Brain microvascular endothelial cell (primary cell): Measurements from ENCODE around the gene DIS3L2.
A peak's percentile ranks its signal among the peaks of the same experiment; 100 is the strongest.

Experiments used
- DNase-seq: peaks from one replicate; pipeline ENCODE4 v3.0.0-alpha.2; 2020
- H3K27ac ChIP-seq: fragments of 250-450 bp; sonication (Bioruptor Pico); 2 replicates; pipeline ENCODE4 v1.5.1; 2020; ENCODE audit warnings: mild to moderate bottlenecking, moderate library complexity
- H3K27me3 ChIP-seq: fragments of 250-450 bp; sonication (Bioruptor Pico); replicated peaks from 2 replicates; pipeline ENCODE4 v1.5.1; 2020; ENCODE audit warnings: mild to moderate bottlenecking
- H3K36me3 ChIP-seq: fragments of 250-450 bp; sonication (Bioruptor Pico); replicated peaks from 2 replicates; pipeline ENCODE4 v1.5.1; 2020; ENCODE audit warnings: mild to moderate bottlenecking
- H3K4me3 ChIP-seq: 2 replicates; pipeline ENCODE4 v1.5.1; 2011; ENCODE audit warnings: low read depth, mild to moderate bottlenecking, control low read depth, low read length, moderate library complexity
- CTCF ChIP-seq: IDR thresholded peaks from 2 replicates; pipeline ENCODE4 v1.5.1; 2011; ENCODE audit warnings: low read depth, mild to moderate bottlenecking, moderate library complexity, low read length, control low read depth, inconsistent platforms; ENCODE audit errors: missing control alignments
- in situ Hi-C: cut with HindIII; loops from 2 replicates; pipeline ENCODE4 v1.10.0; 2017; ENCODE audit warnings: low sequenced_read_pairs, low pct_ligation_motif_present

The DIS3L2 gene

GRCh38 chr2:232013701-232014353, 52.3 kb downstream of the DIS3L2 start:
- Histone ChIP-seq H3K27me3 (no peaks in the 10 kb centered on the region), H3K36me3 (no peaks in the 10 kb centered on the region), H3K4me3 (no peak overlapping the region), H3K27ac (peak overlapping the region; percentile 65)
- peak; percentile 92 for DNase-seq
- in situ Hi-C loops, result no loop called here
- no peak for TF ChIP-seq CTCF

GRCh38 chr2:232014681-232015080, 53.2 kb downstream of the DIS3L2 start:
- no peak overlapping the region for H3K4me3 ChIP-seq
- no peaks in the 10 kb centered on the region for H3K36me3 ChIP-seq
- no peak for DNase-seq
- in situ Hi-C loops, result no loop called here
- no peak overlapping the region for H3K27ac ChIP-seq
- TF ChIP-seq CTCF, result no peak
- no peaks in the 10 kb centered on the region for H3K27me3 ChIP-seq

- no peak overlapping the region for H3K4me3 ChIP-seq
- DNase-seq, result no peak
These were observed 56.7 kb downstream of the DIS3L2 start for GRCh38 chr2:232018181-232018580.

GRCh38 chr2:232022718-232023117, 61.2 kb downstream of the DIS3L2 start:
- no peak for DNase-seq
- Histone ChIP-seq H3K27me3 (no peaks in the 10 kb centered on the region), H3K4me3 (no peak overlapping the region), H3K27ac (no peak overlapping the region), H3K36me3 (no peaks in the 10 kb centered on the region)
- in situ Hi-C loops, result no loop called here
- no peak for TF ChIP-seq CTCF

More at GRCh38 chr2:232018181-232018580, 56.7 kb downstream of the DIS3L2 start:
- Histone ChIP-seq H3K36me3 (no peaks in the 10 kb centered on the region), H3K27me3 (no peaks in the 10 kb centered on the region), H3K27ac (no peak overlapping the region)
- in situ Hi-C loops, result no loop called here
- TF ChIP-seq CTCF, result no peak

- Histone ChIP-seq H3K27me3 (no peaks in the 10 kb centered on the region), H3K4me3 (no peak overlapping the region), H3K27ac (no peak overlapping the region), H3K36me3 (no peaks in the 10 kb centered on the region)
- no peak for DNase-seq
- TF ChIP-seq CTCF, result no peak
- in situ Hi-C loops, result no loop called here
These were observed 61.9 kb downstream of the DIS3L2 start for GRCh38 chr2:232023426-232023825.

GRCh38 chr2:232024457-232024856, 62.9 kb downstream of the DIS3L2 start:
- DNase-seq, result no peak
- in situ Hi-C loops, result no loop called here
- H3K36me3 ChIP-seq, result no peaks in the 10 kb centered on the region
- no peaks in the 10 kb centered on the region for H3K27me3 ChIP-seq
- H3K4me3 ChIP-seq, result no peak overlapping the region
- no peak overlapping the region for H3K27ac ChIP-seq
- no peak for TF ChIP-seq CTCF
